Lower leg skin (tissue), 4 donors: ENCODE data around the gene HSPH1. TPM values are rescaled to one million over a fixed set of nuclear protein-coding genes. Genes with fewer than 3 reads are reported as not detected.

Source experiments
- DNase-seq, 2 donors: peaks; one replicate each; pipeline ENCODE4 v3.0.0-alpha.2; 2019; ENCODE audit warnings: low spot score in 2 of 2
- H3K4me3 ChIP-seq: fragments of 200-600 bp; sonication (generic); 2 replicates; pipeline ENCODE4 v1.5.1; 2017; ENCODE audit warnings: mild to moderate bottlenecking, low read depth; ENCODE audit not compliant: poor library complexity, severe bottlenecking
- CTCF ChIP-seq, 3 donors: fragments of 450-650 bp; IDR thresholded peaks; one replicate each; pipeline ENCODE4 v1.5.1; 2016; ENCODE audit warnings: antibody characterized with exemption in 3 of 3, mild to moderate bottlenecking in 3 of 3, moderate library complexity in 2 of 3
- POLR2A ChIP-seq, 2 donors: fragments of 450-650 bp; IDR thresholded peaks; one replicate each; pipeline ENCODE4 v1.6.1; 2016 to 2017; ENCODE audit warnings: antibody characterized with exemption in 2 of 2, mild to moderate bottlenecking in 1 of 2, moderate library complexity in 1 of 2
- WGBS, 2 donors: methylation state at CpG; one replicate each; pipeline ENCODE4 v1.1.5; 2018; 5-methylcytosine and 5-hydroxymethylcytosine counted together
- intact Hi-C: fragments of 100-400 bp; cut with DNase I; formaldehyde crosslinking; loops from one replicate; pipeline ENCODE4 v1.15.0; 2023; ENCODE audit warnings: low total_unique reads
- total RNA-seq, 4 donors: library from RNA; depleted of rRNA; stranded (reverse); fragments of >200 nt; gene quantifications; one replicate each; pipeline ENCODE4 v1.1.0, GENCODE V29; 2016

HSPH1 gene
- total RNA-seq, 4 donors from 2014 or later: 21.6 to 29.3 (median 24.9) TPM

GRCh38 chr13:31116224-31116623 is 45.5 kb downstream of the HSPH1 start:
- WGBS, 2 donors: 57% methylated on average over 4 of the region's 4 CpGs
- no peak overlapping the region for H3K4me3 ChIP-seq
- no peak for TF ChIP-seq CTCF (IDR thresholded peaks at IDR 0.05)
- TF ChIP-seq POLR2A (IDR thresholded peaks at IDR 0.05): no peak
- DNase-seq: peak in 1 of 2 donors; percentile 28
- intact Hi-C loops: no loop called here

GRCh38 chr13:31115616-31116015 is 46.1 kb downstream of the HSPH1 start:
- peak in 1 of 2 donors; percentile 45 for DNase-seq
- no peak for TF ChIP-seq CTCF (IDR thresholded peaks at IDR 0.05)
- no peak for TF ChIP-seq POLR2A (IDR thresholded peaks at IDR 0.05)
- H3K4me3 ChIP-seq: no peak overlapping the region
- WGBS, 2 donors: 46 to 50% methylated on average over 3 of the region's 3 CpGs
- intact Hi-C loops: no loop called here

- 81 to 90% methylated on average over 4 of the region's 4 CpGs for WGBS, 2 donors
- no peak for TF ChIP-seq CTCF (IDR thresholded peaks at IDR 0.05)
- no peak for TF ChIP-seq POLR2A (IDR thresholded peaks at IDR 0.05)
- intact Hi-C loops: no loop called here
- H3K4me3 ChIP-seq: no peak overlapping the region
- DNase-seq: peak in 1 of 2 donors; percentile 64
Measured at GRCh38 chr13:31114641-31115040, 47.1 kb downstream of the HSPH1 start.

- intact Hi-C loops: no loop called here
- no peak for DNase-seq
- H3K4me3 ChIP-seq: no peak overlapping the region
- WGBS, 2 donors: 77 to 80% methylated on average over 4 of the region's 4 CpGs
- TF ChIP-seq POLR2A (IDR thresholded peaks at IDR 0.05) (no peak), CTCF (IDR thresholded peaks at IDR 0.05) (no peak)
Measured at GRCh38 chr13:31111136-31111535, 50.6 kb downstream of the HSPH1 start.

- intact Hi-C loops: no loop called here
- H3K4me3 ChIP-seq: no peak overlapping the region
- TF ChIP-seq CTCF (IDR thresholded peaks at IDR 0.05) (no peak), POLR2A (IDR thresholded peaks at IDR 0.05) (no peak)
- DNase-seq: peak in 1 of 2 donors; percentile 45
- WGBS, 2 donors: 54 to 59% methylated on average over 8 to 10 of the region's 10 CpGs
Measured at GRCh38 chr13:31110617-31111016, 51.1 kb downstream of the HSPH1 start.

GRCh38 chr13:31110169-31110568 is 51.5 kb downstream of the HSPH1 start:
- DNase-seq: no peak
- no peak overlapping the region for H3K4me3 ChIP-seq
- 87 to 93% methylated on average over 7 of the region's 7 CpGs for WGBS, 2 donors
- intact Hi-C loops: no loop called here
- TF ChIP-seq CTCF (IDR thresholded peaks at IDR 0.05) (no peak), POLR2A (IDR thresholded peaks at IDR 0.05) (no peak)
